Measurements from ENCODE around the gene BRIX1. TPM values are rescaled to one million over a fixed set of nuclear protein-coding genes. Genes with fewer than 3 reads are reported as not detected.

BRIX1 gene
- total RNA-seq, 1 experiment from 2014 or later = 76.4 TPM

GRCh38 chr5:34897646-34898045 lies 17.9 kb upstream of the BRIX1 start:
- no peak overlapping the region for H3K4me2 ChIP-seq (ENCODE audit: low read length)
- no peaks in the 10 kb centered on the region for H4K20me1 ChIP-seq (ENCODE audit: insufficient read depth)
- H3K79me2 ChIP-seq (ENCODE audit: insufficient read depth, low read length) = no peaks in the 10 kb centered on the region
- no peaks in the 10 kb centered on the region for H3K36me3 ChIP-seq (ENCODE audit: control insufficient read depth in 1 of 2, insufficient read depth in 2 of 2, low read length in 2 of 2)
- ATAC-seq (no peak), DNase-seq (ENCODE audit: low read depth, low spot score) (no peak)
- H3K9me2 ChIP-seq (ENCODE audit: insufficient read depth) = no peaks in the 10 kb centered on the region
- ChIA-PET RAD21 (ENCODE audit: low non-redundant PET in 1 of 2, low total read pairs in 2 of 2, uncharacterized antibody in 2 of 2, unreplicated experiment in 2 of 2) (interaction anchor here (1.8 to 1.9 kb wide), 2 partner anchors 411 kb away, joined by 4 to 5 read pairs; no protein-coding TSS in a partner anchor), POLR2A (interaction anchor here (1.1 kb wide), 1 partner anchor 374 kb away, joined by 4 read pairs; no protein-coding TSS in a partner anchor), CTCF (interaction anchor here (0.7 to 2.2 kb wide), 6 partner anchors 106 to 423 kb away, joined by 4 to 16 read pairs (median 7); no protein-coding TSS in a partner anchor)
- H3K27me3 ChIP-seq (ENCODE audit: insufficient read depth, low read length) = no peaks in the 10 kb centered on the region
- no peak overlapping the region for H3K4me3 ChIP-seq (replicated peaks in 1 of 2; ENCODE audit: low read depth in 1 of 2, low read length in 2 of 2)
- no peaks in the 10 kb centered on the region for H3K4me1 ChIP-seq (ENCODE audit: control insufficient read depth in 1 of 2, insufficient read depth in 2 of 2, low read length in 2 of 2)
- TF ChIP-seq EZH2 (IDR thresholded peaks at IDR 0.05) (no peak), SIN3A (IDR thresholded peaks at IDR 0.05; ENCODE audit: low read depth) (no peak), ZFX (IDR thresholded peaks at IDR 0.05) (no peak), ATF3 (IDR thresholded peaks at IDR 0.05) (no peak), EGR1 (IDR thresholded peaks at IDR 0.05; ENCODE audit: low read depth) (no peak), EZH2phosphoT487 (IDR thresholded peaks at IDR 0.05; ENCODE audit: borderline replicate concordance) (no peak), FOSL1 (IDR thresholded peaks at IDR 0.05; ENCODE audit: low read depth) (no peak), YY1 (IDR thresholded peaks at IDR 0.05; ENCODE audit: extremely low read depth, insufficient replicate concordance, low read depth, low read length) (no peak), POLR2A (IDR thresholded peaks at IDR 0.05; ENCODE audit: borderline replicate concordance, extremely low read depth, insufficient read depth, insufficient read length) (no peak), ELF1 (IDR thresholded peaks at IDR 0.05; ENCODE audit: borderline replicate concordance, low read depth) (no peak)
- no peak overlapping the region for H3K27ac ChIP-seq (ENCODE audit: low read depth, low read length)
- H3K9me3 ChIP-seq (ENCODE audit: control insufficient read depth in 1 of 2, insufficient read depth in 1 of 2, low read depth in 1 of 2, low read length in 2 of 2) = no peaks in the 10 kb centered on the region
- BruUV-seq (replicated peaks) = no TSS peak
- H3K9ac ChIP-seq (ENCODE audit: low read length) = no peak overlapping the region
- no peak overlapping the region for H2AFZ ChIP-seq (ENCODE audit: low read depth, low read length, poor library complexity, severe bottlenecking)
- intact Hi-C loops (cut with micrococcal nuclease) = loop anchor here (1.0 to 10.0 kb wide), 4 partner anchors 243 to 423 kb away; partner anchors contain the start of gene RAI14

All from HCT116 (cell line).